ENCODE results near the gene TFCP2L1. TPM values are rescaled to one million over a fixed set of nuclear protein-coding genes. Genes with fewer than 3 reads are reported as not detected.
"Not testable (repeated sequence)": the region's sequence is repeated elsewhere in the genome, so short reads cannot be mapped to it uniquely, and the experiment has no call there.

The TFCP2L1 gene
- total RNA-seq, 2 donors from 2014 or later = 0.19 to 0.33 TPM

GRCh38 chr2:121225681-121226080 lies 59.3 kb downstream of the TFCP2L1 start:
- H3K27me3 Mint-ChIP-seq; H3K36me3 Mint-ChIP-seq; H3K27ac Mint-ChIP-seq; H3K9me3 Mint-ChIP-seq; DNase-seq (ENCODE audit: low spot score); ATAC-seq; H3K4me3 Mint-ChIP-seq; H3K4me1 Mint-ChIP-seq (ENCODE audit: low read depth in 2 of 2): not testable (repeated sequence)

- ATAC-seq = no peak
- H3K9me3 Mint-ChIP-seq = no peaks in the 10 kb centered on the region
- H3K27me3 Mint-ChIP-seq = peaks cover 0 to 2% of the 10 kb centered on the region in 2 donors
- H3K4me3 Mint-ChIP-seq = no peak overlapping the region
- H3K36me3 Mint-ChIP-seq = no peaks in the 10 kb centered on the region
- DNase-seq (ENCODE audit: low spot score) = no peak
- H3K27ac Mint-ChIP-seq = no peak overlapping the region
- H3K4me1 Mint-ChIP-seq (ENCODE audit: low read depth in 2 of 2) = no peaks in the 10 kb centered on the region
Measured at GRCh38 chr2:121220995-121221394, 64.0 kb downstream of the TFCP2L1 start.

GRCh38 chr2:121219866-121220265 lies 65.1 kb downstream of the TFCP2L1 start:
- ATAC-seq = no peak
- H3K9me3 Mint-ChIP-seq = no peaks in the 10 kb centered on the region
- H3K36me3 Mint-ChIP-seq = no peaks in the 10 kb centered on the region
- DNase-seq (ENCODE audit: low spot score) = no peak
- peaks cover 0 to 2% of the 10 kb centered on the region in 2 donors for H3K27me3 Mint-ChIP-seq
- no peak overlapping the region for H3K4me3 Mint-ChIP-seq
- no peaks in the 10 kb centered on the region for H3K4me1 Mint-ChIP-seq (ENCODE audit: low read depth in 2 of 2)
- H3K27ac Mint-ChIP-seq = no peak overlapping the region

- no peak for ATAC-seq
- no peak overlapping the region for H3K4me3 Mint-ChIP-seq
- no peak for DNase-seq (ENCODE audit: low spot score)
- H3K27me3 Mint-ChIP-seq = peaks cover 0 to 2% of the 10 kb centered on the region in 2 donors
- H3K27ac Mint-ChIP-seq = no peak overlapping the region
- no peaks in the 10 kb centered on the region for H3K4me1 Mint-ChIP-seq (ENCODE audit: low read depth in 2 of 2)
- no peaks in the 10 kb centered on the region for H3K9me3 Mint-ChIP-seq
- H3K36me3 Mint-ChIP-seq = no peaks in the 10 kb centered on the region
Measured at GRCh38 chr2:121218386-121218938, 66.5 kb downstream of the TFCP2L1 start.

GRCh38 chr2:121217627-121218026 lies 67.4 kb downstream of the TFCP2L1 start:
- H3K4me3 Mint-ChIP-seq = no peak overlapping the region
- DNase-seq (ENCODE audit: low spot score) (no peak), ATAC-seq (no peak)
- no peaks in the 10 kb centered on the region for H3K36me3 Mint-ChIP-seq
- H3K27ac Mint-ChIP-seq = no peak overlapping the region
- H3K4me1 Mint-ChIP-seq (ENCODE audit: low read depth in 2 of 2) = no peaks in the 10 kb centered on the region
- peaks cover 0 to 2% of the 10 kb centered on the region in 2 donors for H3K27me3 Mint-ChIP-seq
- H3K9me3 Mint-ChIP-seq = no peaks in the 10 kb centered on the region

GRCh38 chr2:121214296-121214695 lies 70.7 kb downstream of the TFCP2L1 start:
- ATAC-seq = no peak
- Mint-ChIP-seq H3K27me3 (no peaks in the 10 kb centered on the region), H3K36me3 (no peaks in the 10 kb centered on the region), H3K9me3 (no peaks in the 10 kb centered on the region), H3K27ac (no peak overlapping the region), H3K4me1 (ENCODE audit: low read depth in 2 of 2) (no peaks in the 10 kb centered on the region), H3K4me3 (no peak overlapping the region)
- no peak for DNase-seq (ENCODE audit: low spot score)

GRCh38 chr2:121213386-121213785 lies 71.6 kb downstream of the TFCP2L1 start:
- no peak for ATAC-seq
- Mint-ChIP-seq H3K4me1 (ENCODE audit: low read depth in 2 of 2) (no peaks in the 10 kb centered on the region), H3K27ac (no peak overlapping the region), H3K4me3 (no peak overlapping the region), H3K36me3 (no peaks in the 10 kb centered on the region), H3K27me3 (no peaks in the 10 kb centered on the region), H3K9me3 (no peaks in the 10 kb centered on the region)
- no peak for DNase-seq (ENCODE audit: low spot score)

- H3K9me3 Mint-ChIP-seq = no peaks in the 10 kb centered on the region
- ATAC-seq (no peak), DNase-seq (ENCODE audit: low spot score) (no peak)
- no peaks in the 10 kb centered on the region for H3K4me1 Mint-ChIP-seq (ENCODE audit: low read depth in 2 of 2)
- H3K36me3 Mint-ChIP-seq = no peaks in the 10 kb centered on the region
- H3K27me3 Mint-ChIP-seq = no peaks in the 10 kb centered on the region
- H3K27ac Mint-ChIP-seq = no peak overlapping the region
- no peak overlapping the region for H3K4me3 Mint-ChIP-seq
Measured at GRCh38 chr2:121212661-121213325, 72.2 kb downstream of the TFCP2L1 start.

GRCh38 chr2:121211689-121212151 lies 73.3 kb downstream of the TFCP2L1 start:
- Mint-ChIP-seq H3K4me1 (ENCODE audit: low read depth in 2 of 2) (no peaks in the 10 kb centered on the region), H3K4me3 (no peak overlapping the region), H3K9me3 (no peaks in the 10 kb centered on the region), H3K36me3 (no peaks in the 10 kb centered on the region), H3K27me3 (no peaks in the 10 kb centered on the region), H3K27ac (no peak overlapping the region)
- no peak for ATAC-seq
- no peak for DNase-seq (ENCODE audit: low spot score)

- no peaks in the 10 kb centered on the region for H3K27me3 Mint-ChIP-seq
- DNase-seq (ENCODE audit: low spot score) = no peak
- no peaks in the 10 kb centered on the region for H3K36me3 Mint-ChIP-seq
- H3K4me3 Mint-ChIP-seq = no peak overlapping the region
- no peak for ATAC-seq
- no peak overlapping the region for H3K27ac Mint-ChIP-seq
- H3K4me1 Mint-ChIP-seq (ENCODE audit: low read depth in 2 of 2) = no peaks in the 10 kb centered on the region
- no peaks in the 10 kb centered on the region for H3K9me3 Mint-ChIP-seq
Measured at GRCh38 chr2:121211251-121211650, 73.8 kb downstream of the TFCP2L1 start.

GRCh38 chr2:121210691-121211090 lies 74.3 kb downstream of the TFCP2L1 start:
- DNase-seq (ENCODE audit: low spot score) (no peak), ATAC-seq (peak; percentile 18 to 43)
- no peaks in the 10 kb centered on the region for H3K4me1 Mint-ChIP-seq (ENCODE audit: low read depth in 2 of 2)
- no peaks in the 10 kb centered on the region for H3K36me3 Mint-ChIP-seq
- no peaks in the 10 kb centered on the region for H3K9me3 Mint-ChIP-seq
- H3K4me3 Mint-ChIP-seq = no peak overlapping the region
- H3K27ac Mint-ChIP-seq = no peak overlapping the region
- no peaks in the 10 kb centered on the region for H3K27me3 Mint-ChIP-seq

GRCh38 chr2:121209014-121209610 lies 75.9 kb downstream of the TFCP2L1 start:
- Mint-ChIP-seq H3K27ac (no peak overlapping the region), H3K9me3 (no peaks in the 10 kb centered on the region), H3K36me3 (no peaks in the 10 kb centered on the region), H3K27me3 (no peaks in the 10 kb centered on the region), H3K4me1 (ENCODE audit: low read depth in 2 of 2) (no peaks in the 10 kb centered on the region), H3K4me3 (no peak overlapping the region)
- no peak for DNase-seq (ENCODE audit: low spot score)
- peak; percentile 13 to 26 for ATAC-seq

GRCh38 chr2:121207494-121207893 lies 77.5 kb downstream of the TFCP2L1 start:
- H3K4me3 Mint-ChIP-seq = no peak overlapping the region
- ATAC-seq (no peak), DNase-seq (ENCODE audit: low spot score) (no peak)
- no peaks in the 10 kb centered on the region for H3K4me1 Mint-ChIP-seq (ENCODE audit: low read depth in 2 of 2)
- H3K27ac Mint-ChIP-seq = no peak overlapping the region
- H3K9me3 Mint-ChIP-seq = no peaks in the 10 kb centered on the region
- no peaks in the 10 kb centered on the region for H3K27me3 Mint-ChIP-seq
- H3K36me3 Mint-ChIP-seq = no peaks in the 10 kb centered on the region

GRCh38 chr2:121205321-121205942 lies 79.6 kb downstream of the TFCP2L1 start:
- no peak for ATAC-seq
- Mint-ChIP-seq H3K4me1 (ENCODE audit: low read depth in 2 of 2) (no peaks in the 10 kb centered on the region), H3K9me3 (no peaks in the 10 kb centered on the region), H3K4me3 (no peak overlapping the region), H3K27me3 (no peaks in the 10 kb centered on the region), H3K27ac (no peak overlapping the region), H3K36me3 (no peaks in the 10 kb centered on the region)
- peak; percentile 51 for DNase-seq (ENCODE audit: low spot score)
